H1 (cell line): Measurements from ENCODE around the gene SPRYD3. TPM values are rescaled to one million over a fixed set of nuclear protein-coding genes. Genes with fewer than 3 reads are reported as not detected.

Experiments
- NRF1 ChIP-seq: IDR thresholded peaks from 2 replicates; pipeline ENCODE4 v1.6.1; 2011; ENCODE audit warnings: mild to moderate bottlenecking, low read depth, low read length, improper control_type of control experiment
- POLR2AphosphoS5 ChIP-seq: IDR thresholded peaks from 2 replicates; pipeline ENCODE4 v1.6.1; 2011; ENCODE audit warnings: low read depth, low read length
- TAF1 ChIP-seq: IDR thresholded peaks from 2 replicates; pipeline ENCODE4 v1.6.1; 2011; ENCODE audit warnings: mild to moderate bottlenecking, low read depth, low read length
- TCF12 ChIP-seq: IDR thresholded peaks from 2 replicates; pipeline ENCODE4 v1.6.1; 2011; ENCODE audit warnings: low read depth, mild to moderate bottlenecking, low read length
- polyA plus RNA-seq, 7 experiments: library from polyadenylated mRNA; depleted of rRNA in 3 of 7; stranded (reverse) in 5 of 7; unstranded in 2 of 7; fragments of >200 nt in 5 of 7; fragments of 200-250 nt in 2 of 7; gene quantifications; 1 replicate in 5 of 7; 2 replicates in 1 of 7; 4 replicates in 1 of 7; pipeline versions ENCODE4 v1.2.1 to v1.2.3, GENCODE V29; 2011 to 2013; ENCODE audit warnings: missing spikeins in 2 of 7, mixed read lengths in 2 of 7
- total RNA-seq: library from RNA; stranded (reverse); fragmentation: NEBNext Ultra II Directional; extraction: Animal tissue kit (Norgen Biotek cat#: 25700); gene quantifications from 2 replicates; pipeline ENCODE4 v1.2.1, GENCODE V29; 2021
- TF ChIP-seq, protein P1 (sequence below): fragments of 300-600 bp; sonication (generic); IDR thresholded peaks from 2 replicates; pipeline ENCODE4 v1.7.1; 2012; ENCODE audit warnings: low read length, moderate library complexity, mild to moderate bottlenecking, inconsistent platforms; ENCODE audit not compliant: insufficient replicate concordance

SPRYD3 gene
- total and polyA plus RNA-seq, 2 of the 8 experiments (the other 6 are each of a cell fraction or from before 2014, with no cell fraction given) = 6.8 to 8.0 TPM

DNA sequence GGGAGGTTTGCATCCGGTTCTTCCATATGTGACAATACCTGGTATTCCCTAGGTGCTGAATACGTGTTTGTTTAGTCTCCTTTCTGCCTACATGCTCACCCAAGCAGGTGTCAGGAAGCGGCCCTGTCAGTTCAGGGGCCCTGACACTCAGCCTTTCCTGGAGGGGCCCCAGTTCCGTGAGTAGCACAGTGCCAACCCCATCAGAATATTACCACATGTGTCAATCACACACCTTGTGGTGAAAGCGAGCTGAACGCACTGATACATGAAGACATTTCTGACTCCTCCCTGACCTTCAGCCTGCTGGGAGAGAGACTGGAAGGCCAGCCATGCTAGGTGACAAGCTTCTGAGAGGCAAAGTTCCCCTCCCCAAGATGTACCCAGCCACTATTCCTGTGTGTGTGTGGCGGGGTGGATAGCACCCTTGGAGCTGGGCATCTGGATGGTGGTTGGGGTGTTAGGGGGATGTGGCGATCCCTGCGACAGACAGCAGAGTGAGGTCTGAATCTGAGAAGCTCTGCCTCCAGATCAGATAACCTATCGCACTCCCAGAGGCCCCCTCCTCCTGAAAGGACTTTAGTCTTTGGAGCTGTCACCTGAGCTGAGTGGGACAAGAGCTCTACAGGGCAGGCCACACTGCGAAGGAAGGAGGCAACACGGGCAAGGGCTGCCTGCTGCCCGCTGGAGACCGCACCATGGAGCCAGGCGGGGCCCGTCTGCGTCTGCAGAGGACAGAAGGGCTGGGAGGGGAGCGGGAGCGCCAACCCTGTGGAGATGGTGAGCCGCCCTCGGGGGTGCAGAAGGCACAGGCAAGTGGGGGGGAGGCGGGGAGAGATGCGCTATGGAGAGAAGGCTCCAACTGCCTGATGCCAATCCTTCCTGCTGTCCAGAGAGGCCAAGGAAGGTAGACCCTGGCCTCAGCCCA, 24.0 kb upstream of the SPRYD3 start, which contains the start of gene SOAT2 (continued):
- TF ChIP-seq, protein P1, sequence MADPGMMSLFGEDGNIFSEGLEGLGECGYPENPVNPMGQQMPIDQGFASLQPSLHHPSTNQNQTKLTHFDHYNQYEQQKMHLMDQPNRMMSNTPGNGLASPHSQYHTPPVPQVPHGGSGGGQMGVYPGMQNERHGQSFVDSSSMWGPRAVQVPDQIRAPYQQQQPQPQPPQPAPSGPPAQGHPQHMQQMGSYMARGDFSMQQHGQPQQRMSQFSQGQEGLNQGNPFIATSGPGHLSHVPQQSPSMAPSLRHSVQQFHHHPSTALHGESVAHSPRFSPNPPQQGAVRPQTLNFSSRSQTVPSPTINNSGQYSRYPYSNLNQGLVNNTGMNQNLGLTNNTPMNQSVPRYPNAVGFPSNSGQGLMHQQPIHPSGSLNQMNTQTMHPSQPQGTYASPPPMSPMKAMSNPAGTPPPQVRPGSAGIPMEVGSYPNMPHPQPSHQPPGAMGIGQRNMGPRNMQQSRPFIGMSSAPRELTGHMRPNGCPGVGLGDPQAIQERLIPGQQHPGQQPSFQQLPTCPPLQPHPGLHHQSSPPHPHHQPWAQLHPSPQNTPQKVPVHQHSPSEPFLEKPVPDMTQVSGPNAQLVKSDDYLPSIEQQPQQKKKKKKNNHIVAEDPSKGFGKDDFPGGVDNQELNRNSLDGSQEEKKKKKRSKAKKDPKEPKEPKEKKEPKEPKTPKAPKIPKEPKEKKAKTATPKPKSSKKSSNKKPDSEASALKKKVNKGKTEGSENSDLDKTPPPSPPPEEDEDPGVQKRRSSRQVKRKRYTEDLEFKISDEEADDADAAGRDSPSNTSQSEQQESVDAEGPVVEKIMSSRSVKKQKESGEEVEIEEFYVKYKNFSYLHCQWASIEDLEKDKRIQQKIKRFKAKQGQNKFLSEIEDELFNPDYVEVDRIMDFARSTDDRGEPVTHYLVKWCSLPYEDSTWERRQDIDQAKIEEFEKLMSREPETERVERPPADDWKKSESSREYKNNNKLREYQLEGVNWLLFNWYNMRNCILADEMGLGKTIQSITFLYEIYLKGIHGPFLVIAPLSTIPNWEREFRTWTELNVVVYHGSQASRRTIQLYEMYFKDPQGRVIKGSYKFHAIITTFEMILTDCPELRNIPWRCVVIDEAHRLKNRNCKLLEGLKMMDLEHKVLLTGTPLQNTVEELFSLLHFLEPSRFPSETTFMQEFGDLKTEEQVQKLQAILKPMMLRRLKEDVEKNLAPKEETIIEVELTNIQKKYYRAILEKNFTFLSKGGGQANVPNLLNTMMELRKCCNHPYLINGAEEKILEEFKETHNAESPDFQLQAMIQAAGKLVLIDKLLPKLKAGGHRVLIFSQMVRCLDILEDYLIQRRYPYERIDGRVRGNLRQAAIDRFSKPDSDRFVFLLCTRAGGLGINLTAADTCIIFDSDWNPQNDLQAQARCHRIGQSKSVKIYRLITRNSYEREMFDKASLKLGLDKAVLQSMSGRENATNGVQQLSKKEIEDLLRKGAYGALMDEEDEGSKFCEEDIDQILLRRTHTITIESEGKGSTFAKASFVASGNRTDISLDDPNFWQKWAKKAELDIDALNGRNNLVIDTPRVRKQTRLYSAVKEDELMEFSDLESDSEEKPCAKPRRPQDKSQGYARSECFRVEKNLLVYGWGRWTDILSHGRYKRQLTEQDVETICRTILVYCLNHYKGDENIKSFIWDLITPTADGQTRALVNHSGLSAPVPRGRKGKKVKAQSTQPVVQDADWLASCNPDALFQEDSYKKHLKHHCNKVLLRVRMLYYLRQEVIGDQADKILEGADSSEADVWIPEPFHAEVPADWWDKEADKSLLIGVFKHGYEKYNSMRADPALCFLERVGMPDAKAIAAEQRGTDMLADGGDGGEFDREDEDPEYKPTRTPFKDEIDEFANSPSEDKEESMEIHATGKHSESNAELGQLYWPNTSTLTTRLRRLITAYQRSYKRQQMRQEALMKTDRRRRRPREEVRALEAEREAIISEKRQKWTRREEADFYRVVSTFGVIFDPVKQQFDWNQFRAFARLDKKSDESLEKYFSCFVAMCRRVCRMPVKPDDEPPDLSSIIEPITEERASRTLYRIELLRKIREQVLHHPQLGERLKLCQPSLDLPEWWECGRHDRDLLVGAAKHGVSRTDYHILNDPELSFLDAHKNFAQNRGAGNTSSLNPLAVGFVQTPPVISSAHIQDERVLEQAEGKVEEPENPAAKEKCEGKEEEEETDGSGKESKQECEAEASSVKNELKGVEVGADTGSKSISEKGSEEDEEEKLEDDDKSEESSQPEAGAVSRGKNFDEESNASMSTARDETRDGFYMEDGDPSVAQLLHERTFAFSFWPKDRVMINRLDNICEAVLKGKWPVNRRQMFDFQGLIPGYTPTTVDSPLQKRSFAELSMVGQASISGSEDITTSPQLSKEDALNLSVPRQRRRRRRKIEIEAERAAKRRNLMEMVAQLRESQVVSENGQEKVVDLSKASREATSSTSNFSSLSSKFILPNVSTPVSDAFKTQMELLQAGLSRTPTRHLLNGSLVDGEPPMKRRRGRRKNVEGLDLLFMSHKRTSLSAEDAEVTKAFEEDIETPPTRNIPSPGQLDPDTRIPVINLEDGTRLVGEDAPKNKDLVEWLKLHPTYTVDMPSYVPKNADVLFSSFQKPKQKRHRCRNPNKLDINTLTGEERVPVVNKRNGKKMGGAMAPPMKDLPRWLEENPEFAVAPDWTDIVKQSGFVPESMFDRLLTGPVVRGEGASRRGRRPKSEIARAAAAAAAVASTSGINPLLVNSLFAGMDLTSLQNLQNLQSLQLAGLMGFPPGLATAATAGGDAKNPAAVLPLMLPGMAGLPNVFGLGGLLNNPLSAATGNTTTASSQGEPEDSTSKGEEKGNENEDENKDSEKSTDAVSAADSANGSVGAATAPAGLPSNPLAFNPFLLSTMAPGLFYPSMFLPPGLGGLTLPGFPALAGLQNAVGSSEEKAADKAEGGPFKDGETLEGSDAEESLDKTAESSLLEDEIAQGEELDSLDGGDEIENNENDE = no peak
- TF ChIP-seq NRF1 = no peak
- TF ChIP-seq POLR2AphosphoS5 = no peak
- no peak for TF ChIP-seq TAF1
- TF ChIP-seq TCF12 = no peak
